SU-DHL-6 (cell line): Measurements from ENCODE around the gene WASF3.

Experiments used
- EZH2phosphoT487 ChIP-seq: fragments of 200-600 bp; sonication (generic), shearing (Covaris generic); conservative IDR thresholded peaks from 2 replicates; pipeline ENCODE4 v1.6.1; 2018; ENCODE audit warnings: mild to moderate bottlenecking, antibody characterized with exemption, low read length, moderate library complexity, mixed read lengths
- TF ChIP-seq, protein P1 (sequence below): fragments of 200-600 bp; sonication (generic); IDR thresholded peaks from one replicate; pipeline ENCODE4 v1.5.1; 2017; ENCODE audit warnings: antibody characterized with exemption, mild to moderate bottlenecking, low read length, moderate library complexity; ENCODE audit not compliant: insufficient read depth, poor library complexity, severe bottlenecking

DNA sequence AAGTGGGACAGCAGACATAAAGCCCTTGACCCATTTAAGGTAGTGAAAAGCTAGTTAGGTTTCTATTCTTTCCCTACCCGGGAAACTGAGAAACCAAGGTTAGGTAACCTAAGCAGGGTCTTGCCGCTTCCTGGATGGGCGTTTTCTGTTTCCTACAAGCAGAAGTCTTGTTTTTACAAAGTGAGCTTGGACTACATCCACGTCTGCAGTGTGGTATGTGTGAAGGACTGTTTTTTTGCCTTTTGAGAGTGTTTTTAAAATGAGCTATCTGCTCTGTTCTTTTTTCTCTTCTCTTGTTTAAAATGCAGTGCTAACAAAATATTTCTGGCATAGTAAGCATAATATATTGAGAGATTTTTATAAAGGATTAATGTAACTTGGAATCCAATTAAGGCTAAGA is 153.7 kb downstream of the WASF3 start:
- TF ChIP-seq, protein P1, sequence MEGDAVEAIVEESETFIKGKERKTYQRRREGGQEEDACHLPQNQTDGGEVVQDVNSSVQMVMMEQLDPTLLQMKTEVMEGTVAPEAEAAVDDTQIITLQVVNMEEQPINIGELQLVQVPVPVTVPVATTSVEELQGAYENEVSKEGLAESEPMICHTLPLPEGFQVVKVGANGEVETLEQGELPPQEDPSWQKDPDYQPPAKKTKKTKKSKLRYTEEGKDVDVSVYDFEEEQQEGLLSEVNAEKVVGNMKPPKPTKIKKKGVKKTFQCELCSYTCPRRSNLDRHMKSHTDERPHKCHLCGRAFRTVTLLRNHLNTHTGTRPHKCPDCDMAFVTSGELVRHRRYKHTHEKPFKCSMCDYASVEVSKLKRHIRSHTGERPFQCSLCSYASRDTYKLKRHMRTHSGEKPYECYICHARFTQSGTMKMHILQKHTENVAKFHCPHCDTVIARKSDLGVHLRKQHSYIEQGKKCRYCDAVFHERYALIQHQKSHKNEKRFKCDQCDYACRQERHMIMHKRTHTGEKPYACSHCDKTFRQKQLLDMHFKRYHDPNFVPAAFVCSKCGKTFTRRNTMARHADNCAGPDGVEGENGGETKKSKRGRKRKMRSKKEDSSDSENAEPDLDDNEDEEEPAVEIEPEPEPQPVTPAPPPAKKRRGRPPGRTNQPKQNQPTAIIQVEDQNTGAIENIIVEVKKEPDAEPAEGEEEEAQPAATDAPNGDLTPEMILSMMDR: no peak
- TF ChIP-seq EZH2phosphoT487: no peak
